H9 (cell line): ENCODE measurements around the gene EMC8. TPM values are rescaled to one million over a fixed set of nuclear protein-coding genes. Genes with fewer than 3 reads are reported as not detected.

Experiments
- DNase-seq: peaks from one replicate; pipeline ENCODE4 v3.0.0-alpha.2; 2017
- H2AFZ ChIP-seq: one replicate; pipeline ENCODE4 v1.6.1; 2013; ENCODE audit warnings: mild to moderate bottlenecking, low read length, control low read depth, moderate library complexity
- H2AK5ac ChIP-seq: 2 replicates; pipeline ENCODE4 v1.6.1; 2013; ENCODE audit warnings: low read length, control low read depth, mixed read lengths; ENCODE audit not compliant: insufficient read length
- H2BK120ac ChIP-seq: one replicate; pipeline ENCODE4 v1.6.1; 2013; ENCODE audit warnings: low read depth, mild to moderate bottlenecking, low read length, control low read depth, inconsistent platforms; ENCODE audit not compliant: poor library complexity, severe bottlenecking
- H2BK12ac ChIP-seq: 2 replicates; pipeline ENCODE4 v1.6.1; 2013; ENCODE audit warnings: low read length, control low read depth, mixed read lengths, low read depth; ENCODE audit not compliant: insufficient read length
- H2BK15ac ChIP-seq: 2 replicates; pipeline ENCODE4 v1.6.1; 2013; ENCODE audit warnings: low read depth, low read length, control low read depth
- H2BK20ac ChIP-seq: one replicate; pipeline ENCODE4 v1.6.1; 2013; ENCODE audit warnings: low read depth, mild to moderate bottlenecking, low read length, control low read depth, inconsistent platforms; ENCODE audit not compliant: poor library complexity, severe bottlenecking
- H2BK5ac ChIP-seq: 2 replicates; pipeline ENCODE4 v1.6.1; 2013; ENCODE audit warnings: low read length, control low read depth, mixed read lengths; ENCODE audit not compliant: insufficient read length
- H3K14ac ChIP-seq: 2 replicates; pipeline ENCODE4 v1.6.1; 2013; ENCODE audit warnings: low read length, control low read depth; ENCODE audit not compliant: insufficient read depth
- H3K18ac ChIP-seq: 2 replicates; pipeline ENCODE4 v1.6.1; 2013; ENCODE audit warnings: low read depth, mild to moderate bottlenecking, mixed read lengths, low read length, control low read depth; ENCODE audit not compliant: insufficient read length
- H3K23ac ChIP-seq: 2 replicates; pipeline ENCODE4 v1.6.1; 2013; ENCODE audit warnings: low read length, control low read depth, mixed read lengths, low read depth; ENCODE audit not compliant: insufficient read length
- H3K23me2 ChIP-seq: 2 replicates; pipeline ENCODE4 v1.6.1; 2013; ENCODE audit warnings: low read depth, mild to moderate bottlenecking, mixed read lengths, low read length, control low read depth; ENCODE audit not compliant: insufficient read length, poor library complexity, severe bottlenecking
- H3K27ac ChIP-seq: 2 replicates; pipeline ENCODE4 v1.5.1; 2013; ENCODE audit warnings: low read length, control low read depth, mixed read lengths, low read depth; ENCODE audit not compliant: insufficient read length
- H3K27me3 ChIP-seq: 2 replicates; pipeline ENCODE4 v1.6.1; 2013; ENCODE audit warnings: low read length, control low read depth, inconsistent platforms; ENCODE audit not compliant: insufficient read depth
- H3K4ac ChIP-seq: 2 replicates; pipeline ENCODE4 v1.6.1; 2013; ENCODE audit warnings: low read depth, mild to moderate bottlenecking, control low read depth, inconsistent platforms, low read length, moderate library complexity
- H3K4me1 ChIP-seq: 2 replicates; pipeline ENCODE4 v1.6.1; 2013; ENCODE audit warnings: low read length, control low read depth, inconsistent platforms; ENCODE audit not compliant: insufficient read depth
- H3K4me2 ChIP-seq: 2 replicates; pipeline ENCODE4 v1.6.1; 2013; ENCODE audit warnings: low read length, control low read depth, mixed read lengths; ENCODE audit not compliant: insufficient read length, insufficient read depth
- H3K56ac ChIP-seq: 2 replicates; pipeline ENCODE4 v1.6.1; 2013; ENCODE audit warnings: low read depth, mild to moderate bottlenecking, mixed read lengths, low read length, control low read depth; ENCODE audit not compliant: insufficient read length
- H3K79me1 ChIP-seq: 2 replicates; pipeline ENCODE4 v1.6.1; 2013; ENCODE audit warnings: low read depth, mild to moderate bottlenecking, moderate library complexity, low read length, control low read depth, inconsistent platforms; ENCODE audit not compliant: insufficient read depth, poor library complexity, severe bottlenecking
- H3K79me2 ChIP-seq: 2 replicates; pipeline ENCODE4 v1.6.1; 2013; ENCODE audit warnings: low read length, control low read depth, inconsistent platforms; ENCODE audit not compliant: insufficient read depth
- H3K9ac ChIP-seq: 2 replicates; pipeline ENCODE4 v1.6.1; 2013; ENCODE audit warnings: low read length, control low read depth, mixed read lengths; ENCODE audit not compliant: insufficient read length; ENCODE audit errors: extremely low read depth
- H3K9me3 ChIP-seq: one replicate; pipeline ENCODE4 v1.6.1; 2013; ENCODE audit warnings: low read depth, low read length, inconsistent platforms; ENCODE audit not compliant: control insufficient read depth
- H3T11ph ChIP-seq: one replicate; pipeline ENCODE4 v1.6.1; 2013; ENCODE audit warnings: mild to moderate bottlenecking, low read length, control low read depth, inconsistent platforms
- H4K20me1 ChIP-seq: one replicate; pipeline ENCODE4 v1.6.1; 2013; ENCODE audit not compliant: control insufficient read depth, insufficient read length, insufficient read depth
- H4K5ac ChIP-seq: 2 replicates; pipeline ENCODE4 v1.6.1; 2013; ENCODE audit warnings: low read depth, mild to moderate bottlenecking, mixed read lengths, low read length, control low read depth; ENCODE audit not compliant: insufficient read length
- H4K8ac ChIP-seq: replicated peaks from 2 replicates; pipeline ENCODE4 v1.6.1; 2013; ENCODE audit warnings: low read length, control low read depth, mixed read lengths, low read depth; ENCODE audit not compliant: insufficient read length
- H4K91ac ChIP-seq: 2 replicates; pipeline ENCODE4 v1.6.1; 2013; ENCODE audit warnings: low read depth, mild to moderate bottlenecking, moderate library complexity, mixed read lengths, low read length, control low read depth; ENCODE audit not compliant: insufficient read length
- H3K27ac Mint-ChIP-seq, 3 experiments: 2 replicates in 2 of 3; 3 replicates in 1 of 3; pipeline ENCODE4 v1.8.0; 2020 to 2021; ENCODE audit warnings: mixed read lengths in 3 of 3, mild to moderate bottlenecking in 1 of 3, moderate library complexity in 1 of 3
- H3K27me3 Mint-ChIP-seq: 2 replicates; pipeline ENCODE4 v1.8.0; 2021; ENCODE audit warnings: low read depth, mild to moderate bottlenecking, moderate library complexity, mixed read lengths
- H3K36me3 Mint-ChIP-seq, 3 experiments: 2 replicates in 2 of 3; 3 replicates in 1 of 3; pipeline ENCODE4 v1.8.0; 2020 to 2021; ENCODE audit warnings: low read depth in 3 of 3, mixed read lengths in 3 of 3; ENCODE audit not compliant: insufficient read depth in 1 of 3
- H3K4me1 Mint-ChIP-seq, 2 experiments: 2 replicates each; pipeline ENCODE4 v1.8.0; 2020; ENCODE audit warnings: mixed read lengths in 2 of 2
- H3K4me3 Mint-ChIP-seq, 2 experiments: 2 replicates in 1 of 2; 3 replicates in 1 of 2; pipeline ENCODE4 v1.8.0; 2020 to 2021; ENCODE audit warnings: mild to moderate bottlenecking in 2 of 2, mixed read lengths in 2 of 2, moderate library complexity in 1 of 2
- H3K9me3 Mint-ChIP-seq, 2 experiments: 2 replicates in 1 of 2; 3 replicates in 1 of 2; pipeline ENCODE4 v1.8.0; 2020; ENCODE audit warnings: mild to moderate bottlenecking in 2 of 2, mixed read lengths in 2 of 2, moderate library complexity in 1 of 2
- WGBS: extraction: QIAGEN DNeasy Blood & Tissue Kit; methylation state at CpG from one replicate; pipeline ENCODE4 v1.1.7; 2013; ENCODE audit warnings: missing lambda C conversion rate, low lambda C conversion rate, mixed read lengths; ENCODE audit not compliant: insufficient read length; ENCODE audit errors: extremely low coverage; 5-methylcytosine and 5-hydroxymethylcytosine counted together
- total RNA-seq: library from RNA; stranded (reverse); gene quantifications from 2 replicates; pipeline ENCODE4 v1.2.1, GENCODE V29; 2021
- TF ChIP-seq, protein P1 (sequence below): fragments of 200-600 bp; sonication (generic); conservative IDR thresholded peaks from 3 replicates; pipeline ENCODE4 v1.8.0; 2021; ENCODE audit warnings: antibody characterized with exemption, mild to moderate bottlenecking

Gene EMC8
- total RNA-seq, 1 experiment from 2014 or later: 52.3 TPM

DNA sequence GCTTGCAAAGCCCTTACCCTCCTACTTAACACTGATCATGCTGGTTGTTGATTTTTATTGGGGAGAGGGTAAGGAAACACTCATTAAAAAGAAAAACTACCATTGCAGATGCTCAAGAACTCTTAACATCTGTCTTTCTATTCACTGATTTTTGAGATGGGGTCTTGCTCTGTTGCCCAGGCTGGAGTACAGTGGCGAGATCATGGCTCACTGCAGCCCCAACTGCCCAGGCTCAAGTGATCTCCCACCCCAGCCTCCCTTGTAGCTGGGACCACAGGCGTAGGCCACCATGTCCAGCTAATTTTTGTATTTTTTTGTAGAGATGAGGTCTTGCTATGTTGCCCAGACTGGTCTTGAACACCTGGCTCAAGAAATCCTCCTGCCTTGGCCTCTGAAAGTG is 14.5 kb downstream of the EMC8 start:
- no peak overlapping the region for H2BK120ac ChIP-seq
- H3K4me1 ChIP-seq: no peaks in the 10 kb centered on the region
- H2BK20ac ChIP-seq: no peak overlapping the region
- Mint-ChIP-seq H3K4me3 (no peak overlapping the region), H3K36me3 (peaks cover 23 to 66% (median 64%) of the 10 kb centered on the region in 3 experiments; a peak in 6 of 7 replicates), H3K27me3 (no peaks in the 10 kb centered on the region), H3K27ac (no peak overlapping the region), H3K4me1 (no peaks in the 10 kb centered on the region), H3K9me3 (no peaks in the 10 kb centered on the region)
- no peak overlapping the region for H3K14ac ChIP-seq
- H4K8ac ChIP-seq: no peak overlapping the region
- H4K91ac ChIP-seq: no peak overlapping the region
- TF ChIP-seq, protein P1, sequence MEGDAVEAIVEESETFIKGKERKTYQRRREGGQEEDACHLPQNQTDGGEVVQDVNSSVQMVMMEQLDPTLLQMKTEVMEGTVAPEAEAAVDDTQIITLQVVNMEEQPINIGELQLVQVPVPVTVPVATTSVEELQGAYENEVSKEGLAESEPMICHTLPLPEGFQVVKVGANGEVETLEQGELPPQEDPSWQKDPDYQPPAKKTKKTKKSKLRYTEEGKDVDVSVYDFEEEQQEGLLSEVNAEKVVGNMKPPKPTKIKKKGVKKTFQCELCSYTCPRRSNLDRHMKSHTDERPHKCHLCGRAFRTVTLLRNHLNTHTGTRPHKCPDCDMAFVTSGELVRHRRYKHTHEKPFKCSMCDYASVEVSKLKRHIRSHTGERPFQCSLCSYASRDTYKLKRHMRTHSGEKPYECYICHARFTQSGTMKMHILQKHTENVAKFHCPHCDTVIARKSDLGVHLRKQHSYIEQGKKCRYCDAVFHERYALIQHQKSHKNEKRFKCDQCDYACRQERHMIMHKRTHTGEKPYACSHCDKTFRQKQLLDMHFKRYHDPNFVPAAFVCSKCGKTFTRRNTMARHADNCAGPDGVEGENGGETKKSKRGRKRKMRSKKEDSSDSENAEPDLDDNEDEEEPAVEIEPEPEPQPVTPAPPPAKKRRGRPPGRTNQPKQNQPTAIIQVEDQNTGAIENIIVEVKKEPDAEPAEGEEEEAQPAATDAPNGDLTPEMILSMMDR: no peak
- no peak overlapping the region for H4K5ac ChIP-seq
- H3K56ac ChIP-seq: no peak overlapping the region
- H3K4me2 ChIP-seq: no peak overlapping the region
- H3K9ac ChIP-seq: no peak overlapping the region
- peaks cover 2% of the 10 kb centered on the region for H3K79me1 ChIP-seq
- no peak overlapping the region for H3T11ph ChIP-seq
- no peak overlapping the region for H2BK15ac ChIP-seq
- H3K23me2 ChIP-seq: no peaks in the 10 kb centered on the region
- H2AK5ac ChIP-seq: no peak overlapping the region
- peaks cover 3% of the 10 kb centered on the region for H4K20me1 ChIP-seq
- H3K27me3 ChIP-seq: no peaks in the 10 kb centered on the region
- H3K27ac ChIP-seq: no peak overlapping the region
- H3K23ac ChIP-seq: no peak overlapping the region
- no CpG with 5 or more reads among the region's 2 CpGs for WGBS
- no peaks in the 10 kb centered on the region; the same call in 1 of the 2 replicates for H3K79me2 ChIP-seq
- H2BK5ac ChIP-seq: no peak overlapping the region
- H2AFZ ChIP-seq: no peak overlapping the region
- no peak overlapping the region for H3K4ac ChIP-seq
- H2BK12ac ChIP-seq: no peak overlapping the region
- no peak overlapping the region for H3K18ac ChIP-seq
- no peak for DNase-seq
- H3K9me3 ChIP-seq: no peaks in the 10 kb centered on the region
